ENCODE data around the gene MRAS. TPM values are rescaled to one million over a fixed set of nuclear protein-coding genes. Genes with fewer than 3 reads are reported as not detected.
A peak's percentile ranks its signal among the peaks of the same experiment; 100 is the strongest.

Gene MRAS
- total and polyA plus RNA-seq, 2 of the 13 experiments (the other 11 are each of a cell fraction or from before 2014, with no cell fraction given) = 8.8 to 36.2 TPM

DNA sequence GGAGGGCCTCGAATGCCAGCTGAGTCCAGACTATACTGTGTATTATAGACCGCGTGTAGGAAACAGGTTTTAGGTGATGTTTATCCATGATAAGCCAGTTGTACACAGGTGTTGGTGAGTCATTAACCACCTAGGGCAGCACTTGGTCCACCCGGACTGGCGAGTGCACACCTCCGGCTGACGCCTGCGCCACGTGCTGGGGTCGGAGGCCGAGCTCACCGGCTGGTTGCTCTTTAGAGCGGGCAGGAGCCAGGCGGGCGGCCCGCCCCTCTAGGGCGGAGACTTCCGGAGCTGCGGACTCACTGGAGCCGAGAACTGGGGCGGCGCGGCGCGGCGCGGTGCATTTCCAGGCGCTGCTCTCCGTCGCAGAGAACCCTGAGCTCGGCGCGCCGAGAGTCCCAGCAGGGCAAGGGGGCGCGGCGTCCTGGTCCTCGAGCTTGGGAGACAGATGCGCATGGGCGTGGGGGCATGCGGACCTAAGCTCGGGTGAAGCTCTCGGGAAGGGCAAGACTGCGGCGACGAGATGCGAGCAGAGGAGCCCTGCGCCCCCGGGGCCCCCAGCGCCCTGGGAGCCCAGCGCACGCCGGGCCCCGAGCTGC lies 86.0 kb downstream of the MRAS start, which contains the start of gene ESYT3 (continued):
- TF ChIP-seq, protein P1, sequence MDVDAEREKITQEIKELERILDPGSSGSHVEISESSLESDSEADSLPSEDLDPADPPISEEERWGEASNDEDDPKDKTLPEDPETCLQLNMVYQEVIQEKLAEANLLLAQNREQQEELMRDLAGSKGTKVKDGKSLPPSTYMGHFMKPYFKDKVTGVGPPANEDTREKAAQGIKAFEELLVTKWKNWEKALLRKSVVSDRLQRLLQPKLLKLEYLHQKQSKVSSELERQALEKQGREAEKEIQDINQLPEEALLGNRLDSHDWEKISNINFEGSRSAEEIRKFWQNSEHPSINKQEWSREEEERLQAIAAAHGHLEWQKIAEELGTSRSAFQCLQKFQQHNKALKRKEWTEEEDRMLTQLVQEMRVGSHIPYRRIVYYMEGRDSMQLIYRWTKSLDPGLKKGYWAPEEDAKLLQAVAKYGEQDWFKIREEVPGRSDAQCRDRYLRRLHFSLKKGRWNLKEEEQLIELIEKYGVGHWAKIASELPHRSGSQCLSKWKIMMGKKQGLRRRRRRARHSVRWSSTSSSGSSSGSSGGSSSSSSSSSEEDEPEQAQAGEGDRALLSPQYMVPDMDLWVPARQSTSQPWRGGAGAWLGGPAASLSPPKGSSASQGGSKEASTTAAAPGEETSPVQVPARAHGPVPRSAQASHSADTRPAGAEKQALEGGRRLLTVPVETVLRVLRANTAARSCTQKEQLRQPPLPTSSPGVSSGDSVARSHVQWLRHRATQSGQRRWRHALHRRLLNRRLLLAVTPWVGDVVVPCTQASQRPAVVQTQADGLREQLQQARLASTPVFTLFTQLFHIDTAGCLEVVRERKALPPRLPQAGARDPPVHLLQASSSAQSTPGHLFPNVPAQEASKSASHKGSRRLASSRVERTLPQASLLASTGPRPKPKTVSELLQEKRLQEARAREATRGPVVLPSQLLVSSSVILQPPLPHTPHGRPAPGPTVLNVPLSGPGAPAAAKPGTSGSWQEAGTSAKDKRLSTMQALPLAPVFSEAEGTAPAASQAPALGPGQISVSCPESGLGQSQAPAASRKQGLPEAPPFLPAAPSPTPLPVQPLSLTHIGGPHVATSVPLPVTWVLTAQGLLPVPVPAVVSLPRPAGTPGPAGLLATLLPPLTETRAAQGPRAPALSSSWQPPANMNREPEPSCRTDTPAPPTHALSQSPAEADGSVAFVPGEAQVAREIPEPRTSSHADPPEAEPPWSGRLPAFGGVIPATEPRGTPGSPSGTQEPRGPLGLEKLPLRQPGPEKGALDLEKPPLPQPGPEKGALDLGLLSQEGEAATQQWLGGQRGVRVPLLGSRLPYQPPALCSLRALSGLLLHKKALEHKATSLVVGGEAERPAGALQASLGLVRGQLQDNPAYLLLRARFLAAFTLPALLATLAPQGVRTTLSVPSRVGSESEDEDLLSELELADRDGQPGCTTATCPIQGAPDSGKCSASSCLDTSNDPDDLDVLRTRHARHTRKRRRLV (CRISPR knock-in tag; IDR thresholded peaks at IDR 0.05) = no peak; the same call in 1 of the 2 replicates
- TF ChIP-seq MTF1 (CRISPR knock-in tag; IDR thresholded peaks at IDR 0.05) (peak; percentile 88), ZNF207 (IDR thresholded peaks at IDR 0.05; ENCODE audit: borderline replicate concordance) (no peak), FOSL2 (CRISPR knock-in tag; IDR thresholded peaks at IDR 0.05) (peak; percentile 90), ZNF543 (CRISPR knock-in tag; IDR thresholded peaks at IDR 0.05) (peak; percentile 88), TCF7L2 (IDR thresholded peaks at IDR 0.05; ENCODE audit: low read depth, low read length) (no peak), HNF4G (IDR thresholded peaks at IDR 0.05; ENCODE audit: borderline replicate concordance, low read depth, low read length) (no peak), HNF4G (CRISPR knock-in tag; IDR thresholded peaks at IDR 0.05; ENCODE audit: borderline replicate concordance, low read depth) (0 out of 2 replicates have a peak, but pooled peaks have one; percentile 4), GPN1 (CRISPR knock-in tag; IDR thresholded peaks at IDR 0.05; ENCODE audit: borderline replicate concordance) (no peak), KDM2A (CRISPR knock-in tag; IDR thresholded peaks at IDR 0.05; ENCODE audit: borderline replicate concordance, low read depth) (peak; percentile 82), JUND (CRISPR knock-in tag; IDR thresholded peaks at IDR 0.05) (0 out of 2 replicates have a peak, but pooled peaks have one; percentile 49), MXD4 (CRISPR knock-in tag; IDR thresholded peaks at IDR 0.05) (peak; percentile 96), ZNF33B (CRISPR knock-in tag; IDR thresholded peaks at IDR 0.05) (peak; percentile 95; the same call in 1 of the 2 replicates), SMAD3 (CRISPR knock-in tag; IDR thresholded peaks at IDR 0.05) (peak; percentile 83; the same call in 1 of the 2 replicates), PHB2 (IDR thresholded peaks at IDR 0.05; ENCODE audit: partially characterized antibody) (no peak)
- TF ChIP-seq, protein P2, sequence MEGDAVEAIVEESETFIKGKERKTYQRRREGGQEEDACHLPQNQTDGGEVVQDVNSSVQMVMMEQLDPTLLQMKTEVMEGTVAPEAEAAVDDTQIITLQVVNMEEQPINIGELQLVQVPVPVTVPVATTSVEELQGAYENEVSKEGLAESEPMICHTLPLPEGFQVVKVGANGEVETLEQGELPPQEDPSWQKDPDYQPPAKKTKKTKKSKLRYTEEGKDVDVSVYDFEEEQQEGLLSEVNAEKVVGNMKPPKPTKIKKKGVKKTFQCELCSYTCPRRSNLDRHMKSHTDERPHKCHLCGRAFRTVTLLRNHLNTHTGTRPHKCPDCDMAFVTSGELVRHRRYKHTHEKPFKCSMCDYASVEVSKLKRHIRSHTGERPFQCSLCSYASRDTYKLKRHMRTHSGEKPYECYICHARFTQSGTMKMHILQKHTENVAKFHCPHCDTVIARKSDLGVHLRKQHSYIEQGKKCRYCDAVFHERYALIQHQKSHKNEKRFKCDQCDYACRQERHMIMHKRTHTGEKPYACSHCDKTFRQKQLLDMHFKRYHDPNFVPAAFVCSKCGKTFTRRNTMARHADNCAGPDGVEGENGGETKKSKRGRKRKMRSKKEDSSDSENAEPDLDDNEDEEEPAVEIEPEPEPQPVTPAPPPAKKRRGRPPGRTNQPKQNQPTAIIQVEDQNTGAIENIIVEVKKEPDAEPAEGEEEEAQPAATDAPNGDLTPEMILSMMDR (CRISPR knock-in tag; IDR thresholded peaks at IDR 0.05) = 0 out of 2 replicates have a peak, but pooled peaks have one; percentile 17
- TF ChIP-seq, protein P3, sequence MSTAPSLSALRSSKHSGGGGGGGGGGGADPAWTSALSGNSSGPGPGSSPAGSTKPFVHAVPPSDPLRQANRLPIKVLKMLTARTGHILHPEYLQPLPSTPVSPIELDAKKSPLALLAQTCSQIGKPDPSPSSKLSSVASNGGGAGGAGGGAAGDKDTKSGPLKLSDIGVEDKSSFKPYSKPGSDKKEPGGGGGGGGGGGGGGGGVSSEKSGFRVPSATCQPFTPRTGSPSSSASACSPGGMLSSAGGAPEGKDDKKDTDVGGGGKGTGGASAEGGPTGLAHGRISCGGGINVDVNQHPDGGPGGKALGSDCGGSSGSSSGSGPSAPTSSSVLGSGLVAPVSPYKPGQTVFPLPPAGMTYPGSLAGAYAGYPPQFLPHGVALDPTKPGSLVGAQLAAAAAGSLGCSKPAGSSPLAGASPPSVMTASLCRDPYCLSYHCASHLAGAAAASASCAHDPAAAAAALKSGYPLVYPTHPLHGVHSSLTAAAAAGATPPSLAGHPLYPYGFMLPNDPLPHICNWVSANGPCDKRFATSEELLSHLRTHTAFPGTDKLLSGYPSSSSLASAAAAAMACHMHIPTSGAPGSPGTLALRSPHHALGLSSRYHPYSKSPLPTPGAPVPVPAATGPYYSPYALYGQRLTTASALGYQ (CRISPR knock-in tag; IDR thresholded peaks at IDR 0.05) = peak; percentile 80
- TF ChIP-seq, protein P4, sequence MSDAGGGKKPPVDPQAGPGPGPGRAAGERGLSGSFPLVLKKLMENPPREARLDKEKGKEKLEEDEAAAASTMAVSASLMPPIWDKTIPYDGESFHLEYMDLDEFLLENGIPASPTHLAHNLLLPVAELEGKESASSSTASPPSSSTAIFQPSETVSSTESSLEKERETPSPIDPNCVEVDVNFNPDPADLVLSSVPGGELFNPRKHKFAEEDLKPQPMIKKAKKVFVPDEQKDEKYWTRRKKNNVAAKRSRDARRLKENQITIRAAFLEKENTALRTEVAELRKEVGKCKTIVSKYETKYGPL (CRISPR knock-in tag; IDR thresholded peaks at IDR 0.05) = peak; percentile 79; the same call in 1 of the 2 replicates
- TF ChIP-seq, protein P5, sequence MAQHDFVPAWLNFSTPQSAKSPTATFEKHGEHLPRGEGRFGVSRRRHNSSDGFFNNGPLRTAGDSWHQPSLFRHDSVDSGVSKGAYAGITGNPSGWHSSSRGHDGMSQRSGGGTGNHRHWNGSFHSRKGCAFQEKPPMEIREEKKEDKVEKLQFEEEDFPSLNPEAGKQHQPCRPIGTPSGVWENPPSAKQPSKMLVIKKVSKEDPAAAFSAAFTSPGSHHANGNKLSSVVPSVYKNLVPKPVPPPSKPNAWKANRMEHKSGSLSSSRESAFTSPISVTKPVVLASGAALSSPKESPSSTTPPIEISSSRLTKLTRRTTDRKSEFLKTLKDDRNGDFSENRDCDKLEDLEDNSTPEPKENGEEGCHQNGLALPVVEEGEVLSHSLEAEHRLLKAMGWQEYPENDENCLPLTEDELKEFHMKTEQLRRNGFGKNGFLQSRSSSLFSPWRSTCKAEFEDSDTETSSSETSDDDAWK (CRISPR knock-in tag; IDR thresholded peaks at IDR 0.05) = no peak
